Activated CD8-positive, alpha-beta T cell treated with anti-CD3 and anti-CD28 coated beads for 36 hours (primary cell): ENCODE data around the gene GPC6. TPM values are rescaled to one million over a fixed set of nuclear protein-coding genes. Genes with fewer than 3 reads are reported as not detected.

Experiments used
- ATAC-seq: fragments of 200-7000 bp; cut with Tn5 transposase; one replicate; pipeline ENCODE4 v1.10.0; 2021; ENCODE audit warnings: mild to moderate bottlenecking, moderate library complexity
- CTCF ChIA-PET: fragments of 350-600 bp; sonication (Branson Sonifier 250); formaldehyde crosslinking; loops from one replicate; lab custom pipeline; 2021; ENCODE audit warnings: antibody characterized with exemption; lab: Charles Lee
- POLR2A ChIA-PET: fragments of 350-600 bp; sonication (Branson Sonifier 250); formaldehyde crosslinking; loops from one replicate; lab custom pipeline; 2021; ENCODE audit warnings: antibody characterized with exemption; lab: Charles Lee
- DNase-seq: peaks from one replicate; pipeline ENCODE4 v3.0.0-alpha.2; 2020
- H3K27ac Mint-ChIP-seq: one replicate; pipeline ENCODE4 v1.8.0; 2021; ENCODE audit warnings: mild to moderate bottlenecking, mixed read lengths
- H3K27me3 Mint-ChIP-seq: one replicate; pipeline ENCODE4 v1.8.0; 2021; ENCODE audit warnings: mixed read lengths
- H3K36me3 Mint-ChIP-seq: one replicate; pipeline ENCODE4 v1.8.0; 2021; ENCODE audit warnings: low read depth, mixed read lengths
- H3K4me1 Mint-ChIP-seq: one replicate; pipeline ENCODE4 v1.8.0; 2021; ENCODE audit warnings: low read depth, mixed read lengths
- H3K4me3 Mint-ChIP-seq: one replicate; pipeline ENCODE4 v1.8.0; 2021; ENCODE audit warnings: mild to moderate bottlenecking, moderate library complexity, mixed read lengths
- H3K9me3 Mint-ChIP-seq: one replicate; pipeline ENCODE4 v1.8.0; 2021; ENCODE audit warnings: mixed read lengths
- CTCF ChIP-seq: fragments of 200-600 bp; IDR thresholded peaks from one replicate; pipeline ENCODE4 v1.8.0; 2022; ENCODE audit warnings: antibody characterized with exemption, mild to moderate bottlenecking
- intact Hi-C: fragments of 100-400 bp; cut with micrococcal nuclease; formaldehyde crosslinking; loops from one replicate; pipeline ENCODE4 v1.10.0; 2022
- total RNA-seq, 2 experiments: library from RNA; stranded (reverse); gene quantifications; one replicate each; pipeline ENCODE4 v1.2.3, GENCODE V29; 2021

GPC6 gene
- total RNA-seq, 2 experiments from 2014 or later = not detected

GRCh38 chr13:94309576-94309975, 1083.0 kb downstream of the GPC6 start:
- TF ChIP-seq CTCF = no peak
- ChIA-PET POLR2A (no interaction called here), CTCF (interaction anchor here (1.2 to 1.3 kb wide), 2 partner anchors 10 to 15 kb away, joined by 3 read pairs; no protein-coding TSS in a partner anchor)
- Mint-ChIP-seq H3K27me3 (no peaks in the 10 kb centered on the region), H3K27ac (no peak overlapping the region), H3K4me1 (no peaks in the 10 kb centered on the region), H3K36me3 (no peaks in the 10 kb centered on the region), H3K9me3 (no peaks in the 10 kb centered on the region), H3K4me3 (no peak overlapping the region)
- no peak for ATAC-seq
- no peak for DNase-seq
- intact Hi-C loops = no loop called here

- ATAC-seq = no peak
- Mint-ChIP-seq H3K36me3 (no peaks in the 10 kb centered on the region), H3K4me3 (no peak overlapping the region), H3K27me3 (no peaks in the 10 kb centered on the region), H3K4me1 (no peaks in the 10 kb centered on the region), H3K27ac (no peak overlapping the region), H3K9me3 (no peaks in the 10 kb centered on the region)
- no peak for DNase-seq
- ChIA-PET CTCF (interaction anchor here (1.2 to 1.3 kb wide), 2 partner anchors 11 to 14 kb away, joined by 3 read pairs; no protein-coding TSS in a partner anchor), POLR2A (no interaction called here)
- TF ChIP-seq CTCF = no peak
- intact Hi-C loops = no loop called here
These were observed 1083.6 kb downstream of the GPC6 start for GRCh38 chr13:94309997-94310855.

GRCh38 chr13:94311893-94312292, 1085.3 kb downstream of the GPC6 start:
- Mint-ChIP-seq H3K4me3 (no peak overlapping the region), H3K36me3 (no peaks in the 10 kb centered on the region)

GRCh38 chr13:94312511-94313216, 1086.1 kb downstream of the GPC6 start:
- TF ChIP-seq CTCF = no peak
- Mint-ChIP-seq H3K4me3 (no peak overlapping the region), H3K27me3 (no peaks in the 10 kb centered on the region), H3K9me3 (no peaks in the 10 kb centered on the region), H3K36me3 (no peaks in the 10 kb centered on the region), H3K27ac (peak overlapping the region; percentile 3), H3K4me1 (peaks cover 9% of the 10 kb centered on the region)
- intact Hi-C loops = no loop called here
- ChIA-PET POLR2A (interaction anchor here (0.6 kb wide), 2 partner anchors 11 to 1144 kb away, joined by 3 read pairs; no protein-coding TSS in a partner anchor), CTCF (interaction anchor here (1.0 kb wide), 1 partner anchor 13 kb away, joined by 3 read pairs; no protein-coding TSS in a partner anchor)
- ATAC-seq (peak; percentile 71), DNase-seq (peak; percentile 5)

More at GRCh38 chr13:94311893-94312292, 1085.3 kb downstream of the GPC6 start:
- H3K27me3 Mint-ChIP-seq = no peaks in the 10 kb centered on the region
- H3K4me1 Mint-ChIP-seq = peaks cover 4% of the 10 kb centered on the region
- ChIA-PET POLR2A (interaction anchor here (0.6 kb wide), 1 partner anchor 12 kb away, joined by 3 read pairs; no protein-coding TSS in a partner anchor), CTCF (no interaction called here)
- no peak for DNase-seq
- H3K9me3 Mint-ChIP-seq = no peaks in the 10 kb centered on the region
- ATAC-seq = no peak
- TF ChIP-seq CTCF = no peak
- intact Hi-C loops = no loop called here
- no peak overlapping the region for H3K27ac Mint-ChIP-seq
